ENCODE results near the gene GPC6.
A peak's percentile ranks its signal among the peaks of the same experiment; 100 is the strongest.

GPC6 gene

GRCh38 chr13:93753639-93754038 is 527.0 kb downstream of the GPC6 start:
- DNase-seq = no peak

- DNase-seq = no peak
Observed at GRCh38 chr13:93755341-93755740, 528.7 kb downstream of the GPC6 start.

GRCh38 chr13:93758575-93758974 is 532.0 kb downstream of the GPC6 start:
- DNase-seq = no peak

- DNase-seq = no peak
Observed at GRCh38 chr13:93762708-93763426, 536.3 kb downstream of the GPC6 start.

- DNase-seq = no peak
Observed at GRCh38 chr13:93765062-93765461, 538.5 kb downstream of the GPC6 start.

- no peak for DNase-seq
Observed at GRCh38 chr13:93765811-93766210, 539.2 kb downstream of the GPC6 start.

- DNase-seq = no peak
Observed at GRCh38 chr13:93766719-93767118, 540.1 kb downstream of the GPC6 start.

GRCh38 chr13:93767180-93767916 is 540.7 kb downstream of the GPC6 start:
- peak; percentile 13 for DNase-seq

GRCh38 chr13:93767917-93768409 is 541.4 kb downstream of the GPC6 start:
- no peak for DNase-seq

GRCh38 chr13:93769101-93769500 is 542.5 kb downstream of the GPC6 start:
- no peak for DNase-seq

GRCh38 chr13:93769607-93770006 is 543.0 kb downstream of the GPC6 start:
- no peak for DNase-seq

- DNase-seq = no peak
Observed at GRCh38 chr13:93771227-93771626, 544.6 kb downstream of the GPC6 start.

- peak; percentile 30 for DNase-seq
Observed at GRCh38 chr13:93771782-93772181, 545.2 kb downstream of the GPC6 start.

GRCh38 chr13:93774506-93774905 is 547.9 kb downstream of the GPC6 start:
- no peak for DNase-seq

- DNase-seq = no peak
Observed at GRCh38 chr13:93775027-93775426, 548.4 kb downstream of the GPC6 start.

GRCh38 chr13:93775507-93776108 is 549.0 kb downstream of the GPC6 start:
- no peak for DNase-seq

- DNase-seq = no peak
Observed at GRCh38 chr13:93776936-93777335, 550.3 kb downstream of the GPC6 start.

GRCh38 chr13:93777504-93777903 is 550.9 kb downstream of the GPC6 start:
- no peak for DNase-seq

- no peak for DNase-seq
Observed at GRCh38 chr13:93778548-93778947, 551.9 kb downstream of the GPC6 start.

- DNase-seq = no peak
Observed at GRCh38 chr13:93784191-93784590, 557.6 kb downstream of the GPC6 start.

GRCh38 chr13:93786846-93787489 is 560.4 kb downstream of the GPC6 start:
- no peak for DNase-seq

GRCh38 chr13:93788456-93788855 is 561.8 kb downstream of the GPC6 start:
- no peak for DNase-seq

GRCh38 chr13:93789058-93789457 is 562.5 kb downstream of the GPC6 start:
- DNase-seq = no peak
